Astrocyte (in vitro differentiated cells and primary cell): ENCODE data around the gene CCDC196.

Experiments used
- CTCF ChIP-seq: IDR thresholded peaks from 2 replicates; pipeline ENCODE4 v1.5.1; 2011; ENCODE audit warnings: low read depth, mild to moderate bottlenecking, inconsistent platforms, low read length, moderate library complexity; ENCODE audit not compliant: insufficient read depth
- EZH2 ChIP-seq: IDR thresholded peaks from 2 replicates; pipeline ENCODE4 v1.6.1; 2012; ENCODE audit warnings: mild to moderate bottlenecking, low read length, inconsistent platforms; ENCODE audit not compliant: insufficient read depth

GRCh38 chr14:66541627-66542026 is 55.5 kb downstream of the CCDC196 start:
- TF ChIP-seq CTCF, result no peak
- TF ChIP-seq EZH2, result no peak
